K562 (cell line): Measurements from ENCODE around the gene DBP. TPM values are rescaled to one million over a fixed set of nuclear protein-coding genes. Genes with fewer than 3 reads are reported as not detected.

ENCODE experiments used
- EZH2 ChIP-seq: IDR thresholded peaks from 2 replicates; pipeline ENCODE4 v1.6.1; 2012; ENCODE audit warnings: low read depth, mild to moderate bottlenecking, inconsistent platforms, low read length, borderline replicate concordance
- FIP1L1 ChIP-seq: fragments of 200-400 bp; formaldehyde crosslinking; IDR thresholded peaks from 2 replicates; pipeline ENCODE4 v1.6.1; 2018; ENCODE audit warnings: mild to moderate bottlenecking, low read depth, low read length; ENCODE audit not compliant: poor library complexity, severe bottlenecking
- HMG20B ChIP-seq: fragments of 250-450 bp; sonication (Bioruptor Pico); IDR thresholded peaks from 2 replicates; pipeline ENCODE4 v1.5.0; 2021; ENCODE audit warnings: mild to moderate bottlenecking
- HNRNPH1 ChIP-seq: fragments of 200-400 bp; formaldehyde crosslinking; optimal IDR thresholded peaks from 2 replicates; pipeline ENCODE3; 2017; ENCODE audit warnings: low read depth, mild to moderate bottlenecking, low read length, moderate library complexity
- L3MBTL2 ChIP-seq: fragments of 450-650 bp; IDR thresholded peaks from 2 replicates; pipeline ENCODE4 v1.6.1; 2016; ENCODE audit warnings: mild to moderate bottlenecking, moderate library complexity
- MTA1 ChIP-seq: fragments of 450-650 bp; IDR thresholded peaks from 2 replicates; pipeline ENCODE4 v1.6.1; 2017; ENCODE audit warnings: borderline replicate concordance
- NFATC3 ChIP-seq: fragments of 450-650 bp; IDR thresholded peaks from 2 replicates; pipeline ENCODE4 v1.6.1; 2017; ENCODE audit warnings: mild to moderate bottlenecking
- NFRKB ChIP-seq: fragments of 450-650 bp; IDR thresholded peaks from 2 replicates; pipeline ENCODE4 v1.6.1; 2016; ENCODE audit warnings: low read depth
- POLR2AphosphoS2 ChIP-seq: IDR thresholded peaks from 2 replicates; pipeline ENCODE4 v1.6.1; 2012; ENCODE audit warnings: low read length, improper control_type of control experiment
- SOX6 ChIP-seq: fragments of 450-650 bp; IDR thresholded peaks from 2 replicates; pipeline ENCODE4 v1.6.1; 2014; ENCODE audit warnings: mild to moderate bottlenecking
- TBL1XR1 ChIP-seq, 2 experiments: IDR thresholded peaks; 2 replicates each; pipeline ENCODE4 v1.6.1; 2012; ENCODE audit warnings: improper control_type of control experiment in 2 of 2, low read length in 2 of 2, mild to moderate bottlenecking in 1 of 2
- TCF3 ChIP-seq: sonication (generic); formaldehyde crosslinking; IDR thresholded peaks from 2 replicates; pipeline ENCODE4 v1.4.0; 2020; ENCODE audit warnings: mild to moderate bottlenecking, missing genetic modification reagents
- TEAD1 ChIP-seq, 2 experiments: fragments of 450-650 bp in 1 of 2; sonication (generic) in 1 of 2; formaldehyde crosslinking; IDR thresholded peaks; 2 replicates each; pipeline versions ENCODE4 v1.4.0 to v1.8.0; 2020 to 2022; ENCODE audit warnings: mild to moderate bottlenecking in 2 of 2, missing genetic modification reagents in 1 of 2
- ZFPM2 ChIP-seq: fragments of 250-450 bp; sonication (Bioruptor Pico); IDR thresholded peaks from 2 replicates; pipeline ENCODE4 v1.5.1; 2022; ENCODE audit warnings: mild to moderate bottlenecking
- ZFX ChIP-seq: sonication (generic); formaldehyde crosslinking; IDR thresholded peaks from 2 replicates; pipeline ENCODE4 v1.8.0; 2022; ENCODE audit warnings: mild to moderate bottlenecking, missing genetic modification reagents, moderate library complexity
- ZNF197 ChIP-seq: fragments of 200-800 bp; sonication (Bioruptor generic); IDR thresholded peaks from 2 replicates; pipeline ENCODE4 v1.6.1; 2016; ENCODE audit warnings: low read depth, missing genetic modification characterization, missing compliant biosample characterization
- polyA plus RNA-seq, 8 experiments: library from polyadenylated mRNA; depleted of rRNA in 4 of 8; stranded (reverse) in 5 of 8; unstranded in 3 of 8; fragments of >200 nt; fragmentation: Nextera tagmentation in 2 of 8; fragmentation: Illumina TruSeq in 1 of 8; extraction: Ambion mirVana in 2 of 8; extraction: Trizol in 1 of 8; gene quantifications; 2 replicates each; pipeline versions ENCODE4 v1.2.1 to v1.2.3, GENCODE V29; 2011 to 2014; ENCODE audit warnings: inconsistent platforms in 1 of 8, missing spikeins in 1 of 8
- total RNA-seq, 7 experiments: library from RNA; depleted of rRNA in 6 of 7; stranded (reverse); fragments of >200 nt in 6 of 7; fragmentation: Illumina TruSeq in 2 of 7; extraction: Trizol in 2 of 7; gene quantifications; 2 replicates each; pipeline versions ENCODE4 v1.2.1 to v1.2.3, GENCODE V29; 2011 to 2021; ENCODE audit warnings: low replicate concordance in 1 of 7
- TF ChIP-seq, protein P1 (sequence below): sonication (generic); formaldehyde crosslinking; IDR thresholded peaks from 2 replicates; pipeline ENCODE4 v1.8.0; 2022; ENCODE audit warnings: missing genetic modification reagents, mild to moderate bottlenecking, borderline replicate concordance
- TF ChIP-seq, protein P2 (sequence below), 3 experiments: fragments of 200-800 bp in 1 of 3; fragments of 250-450 bp in 1 of 3; fragments of 450-650 bp in 1 of 3; sonication (Bioruptor Pico) in 1 of 3; sonication (Bioruptor generic) in 1 of 3; formaldehyde crosslinking in 1 of 3; IDR thresholded peaks; 2 replicates each; pipeline versions ENCODE4 v1.6.1 to v1.8.0; 2016 to 2022; ENCODE audit warnings: mild to moderate bottlenecking in 2 of 3, missing genetic modification characterization in 2 of 3, missing compliant biosample characterization in 1 of 3, moderate library complexity in 1 of 3
- TF ChIP-seq, protein P3 (sequence below): fragments of 450-650 bp; formaldehyde crosslinking; IDR thresholded peaks from 2 replicates; pipeline ENCODE4 v1.4.0; 2022; ENCODE audit warnings: mild to moderate bottlenecking, moderate library complexity
- TF ChIP-seq, protein P4 (sequence below): fragments of 250-450 bp; sonication (Bioruptor Pico); IDR thresholded peaks from 2 replicates; pipeline ENCODE4 v1.8.0; 2022; ENCODE audit warnings: moderate library complexity, mild to moderate bottlenecking, inconsistent platforms

DBP gene
- total and polyA plus RNA-seq, 9 of the 15 experiments (the other 6 are each of a cell fraction or from before 2014, with no cell fraction given) = 0.25 to 5.5 (median 1.8) TPM

DNA sequence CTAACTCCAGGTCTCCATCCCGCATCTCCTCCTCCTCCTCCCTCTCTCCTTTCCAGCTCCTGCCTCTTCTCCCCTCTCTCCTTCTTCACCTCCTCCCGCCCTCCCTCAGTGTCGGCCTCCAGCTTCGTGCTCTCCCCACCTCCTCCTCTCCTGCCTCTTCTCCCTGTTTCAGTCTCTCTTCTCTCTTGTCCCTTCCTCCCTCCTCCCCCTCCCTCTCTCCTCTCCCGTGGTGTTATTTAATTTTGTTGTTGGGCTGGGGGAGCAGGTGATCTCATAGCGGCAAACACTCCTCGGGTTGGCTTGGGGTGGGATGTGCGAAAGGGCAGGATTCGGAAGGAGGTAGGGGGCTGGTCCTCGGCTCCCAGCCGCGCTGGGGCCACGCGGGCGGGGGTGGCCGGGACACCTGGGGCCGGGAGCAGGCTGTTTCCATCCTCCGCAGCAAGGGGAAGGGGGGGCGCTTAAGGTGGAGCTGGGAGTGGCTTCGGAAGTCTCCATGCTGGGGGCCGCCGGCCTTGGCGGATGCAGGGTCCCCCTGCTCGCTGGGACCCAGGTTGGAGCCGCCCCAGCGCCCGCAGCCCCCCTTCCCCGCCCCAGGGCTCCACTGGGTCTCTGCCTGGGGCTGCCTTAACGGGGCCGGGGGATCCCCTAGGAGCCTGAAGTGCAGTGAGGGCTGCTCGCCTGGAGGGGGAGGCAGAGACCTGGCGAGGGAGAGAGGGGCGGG, 9.0 kb upstream of the DBP start, which contains the start of gene CA11 (continued):
- TF ChIP-seq, protein P1, sequence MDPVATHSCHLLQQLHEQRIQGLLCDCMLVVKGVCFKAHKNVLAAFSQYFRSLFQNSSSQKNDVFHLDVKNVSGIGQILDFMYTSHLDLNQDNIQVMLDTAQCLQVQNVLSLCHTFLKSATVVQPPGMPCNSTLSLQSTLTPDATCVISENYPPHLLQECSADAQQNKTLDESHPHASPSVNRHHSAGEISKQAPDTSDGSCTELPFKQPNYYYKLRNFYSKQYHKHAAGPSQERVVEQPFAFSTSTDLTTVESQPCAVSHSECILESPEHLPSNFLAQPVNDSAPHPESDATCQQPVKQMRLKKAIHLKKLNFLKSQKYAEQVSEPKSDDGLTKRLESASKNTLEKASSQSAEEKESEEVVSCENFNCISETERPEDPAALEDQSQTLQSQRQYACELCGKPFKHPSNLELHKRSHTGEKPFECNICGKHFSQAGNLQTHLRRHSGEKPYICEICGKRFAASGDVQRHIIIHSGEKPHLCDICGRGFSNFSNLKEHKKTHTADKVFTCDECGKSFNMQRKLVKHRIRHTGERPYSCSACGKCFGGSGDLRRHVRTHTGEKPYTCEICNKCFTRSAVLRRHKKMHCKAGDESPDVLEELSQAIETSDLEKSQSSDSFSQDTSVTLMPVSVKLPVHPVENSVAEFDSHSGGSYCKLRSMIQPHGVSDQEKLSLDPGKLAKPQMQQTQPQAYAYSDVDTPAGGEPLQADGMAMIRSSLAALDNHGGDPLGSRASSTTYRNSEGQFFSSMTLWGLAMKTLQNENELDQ (CRISPR knock-in tag) = no peak
- no peak for TF ChIP-seq FIP1L1
- peak; percentile 79 for TF ChIP-seq NFRKB
- peak; percentile 54; the same call in 1 of the 2 replicates for TF ChIP-seq L3MBTL2
- no peak for TF ChIP-seq EZH2
- TF ChIP-seq ZNF197 (CRISPR knock-in tag) = no peak; the same call in 1 of the 2 replicates
- TF ChIP-seq ZFPM2 (CRISPR knock-in tag) = no peak
- TF ChIP-seq, protein P2, sequence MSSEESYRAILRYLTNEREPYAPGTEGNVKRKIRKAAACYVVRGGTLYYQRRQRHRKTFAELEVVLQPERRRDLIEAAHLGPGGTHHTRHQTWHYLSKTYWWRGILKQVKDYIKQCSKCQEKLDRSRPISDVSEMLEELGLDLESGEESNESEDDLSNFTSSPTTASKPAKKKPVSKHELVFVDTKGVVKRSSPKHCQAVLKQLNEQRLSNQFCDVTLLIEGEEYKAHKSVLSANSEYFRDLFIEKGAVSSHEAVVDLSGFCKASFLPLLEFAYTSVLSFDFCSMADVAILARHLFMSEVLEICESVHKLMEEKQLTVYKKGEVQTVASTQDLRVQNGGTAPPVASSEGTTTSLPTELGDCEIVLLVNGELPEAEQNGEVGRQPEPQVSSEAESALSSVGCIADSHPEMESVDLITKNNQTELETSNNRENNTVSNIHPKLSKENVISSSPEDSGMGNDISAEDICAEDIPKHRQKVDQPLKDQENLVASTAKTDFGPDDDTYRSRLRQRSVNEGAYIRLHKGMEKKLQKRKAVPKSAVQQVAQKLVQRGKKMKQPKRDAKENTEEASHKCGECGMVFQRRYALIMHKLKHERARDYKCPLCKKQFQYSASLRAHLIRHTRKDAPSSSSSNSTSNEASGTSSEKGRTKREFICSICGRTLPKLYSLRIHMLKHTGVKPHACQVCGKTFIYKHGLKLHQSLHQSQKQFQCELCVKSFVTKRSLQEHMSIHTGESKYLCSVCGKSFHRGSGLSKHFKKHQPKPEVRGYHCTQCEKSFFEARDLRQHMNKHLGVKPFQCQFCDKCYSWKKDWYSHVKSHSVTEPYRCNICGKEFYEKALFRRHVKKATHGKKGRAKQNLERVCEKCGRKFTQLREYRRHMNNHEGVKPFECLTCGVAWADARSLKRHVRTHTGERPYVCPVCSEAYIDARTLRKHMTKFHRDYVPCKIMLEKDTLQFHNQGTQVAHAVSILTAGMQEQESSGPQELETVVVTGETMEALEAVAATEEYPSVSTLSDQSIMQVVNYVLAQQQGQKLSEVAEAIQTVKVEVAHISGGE (CRISPR knock-in tag; IDR thresholded peaks at IDR 0.05) = no peak
- TF ChIP-seq HMG20B (CRISPR knock-in tag) = no peak
- peak; percentile 91 for TF ChIP-seq MTA1
- TF ChIP-seq SOX6 = no peak
- TF ChIP-seq TCF3 (CRISPR knock-in tag) = no peak; the same call in 1 of the 2 replicates
- TF ChIP-seq NFATC3 = peak; percentile 52; the same call in 1 of the 2 replicates
- TF ChIP-seq TEAD1 (CRISPR knock-in tag; IDR thresholded peaks at IDR 0.05) = no peak
- no peak for TF ChIP-seq ZFX (CRISPR knock-in tag)
- TF ChIP-seq TBL1XR1 (IDR thresholded peaks at IDR 0.05; ENCODE audit: low read length in 2 of 2) = no peak
- TF ChIP-seq, protein P3, sequence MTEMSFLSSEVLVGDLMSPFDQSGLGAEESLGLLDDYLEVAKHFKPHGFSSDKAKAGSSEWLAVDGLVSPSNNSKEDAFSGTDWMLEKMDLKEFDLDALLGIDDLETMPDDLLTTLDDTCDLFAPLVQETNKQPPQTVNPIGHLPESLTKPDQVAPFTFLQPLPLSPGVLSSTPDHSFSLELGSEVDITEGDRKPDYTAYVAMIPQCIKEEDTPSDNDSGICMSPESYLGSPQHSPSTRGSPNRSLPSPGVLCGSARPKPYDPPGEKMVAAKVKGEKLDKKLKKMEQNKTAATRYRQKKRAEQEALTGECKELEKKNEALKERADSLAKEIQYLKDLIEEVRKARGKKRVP (CRISPR knock-in tag) = no peak
- TF ChIP-seq, protein P4, sequence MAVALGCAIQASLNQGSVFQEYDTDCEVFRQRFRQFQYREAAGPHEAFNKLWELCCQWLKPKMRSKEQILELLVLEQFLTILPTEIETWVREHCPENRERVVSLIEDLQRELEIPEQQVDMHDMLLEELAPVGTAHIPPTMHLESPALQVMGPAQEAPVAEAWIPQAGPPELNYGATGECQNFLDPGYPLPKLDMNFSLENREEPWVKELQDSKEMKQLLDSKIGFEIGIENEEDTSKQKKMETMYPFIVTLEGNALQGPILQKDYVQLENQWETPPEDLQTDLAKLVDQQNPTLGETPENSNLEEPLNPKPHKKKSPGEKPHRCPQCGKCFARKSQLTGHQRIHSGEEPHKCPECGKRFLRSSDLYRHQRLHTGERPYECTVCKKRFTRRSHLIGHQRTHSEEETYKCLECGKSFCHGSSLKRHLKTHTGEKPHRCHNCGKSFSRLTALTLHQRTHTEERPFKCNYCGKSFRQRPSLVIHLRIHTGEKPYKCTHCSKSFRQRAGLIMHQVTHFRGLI (CRISPR knock-in tag) = no peak
- TF ChIP-seq HNRNPH1 = no peak
- no peak for TF ChIP-seq POLR2AphosphoS2
